Measurements from ENCODE around the gene ZSCAN16. TPM values are rescaled to one million over a fixed set of nuclear protein-coding genes. Genes with fewer than 3 reads are reported as not detected.
A peak's percentile ranks its signal among the peaks of the same experiment; 100 is the strongest.

Gene ZSCAN16
- total RNA-seq, 1 donor from 2014 or later: 2.4 TPM

GRCh38 chr6:28134015-28134414, 9.6 kb downstream of the ZSCAN16 start:
- peak; percentile 19 for DNase-seq (ENCODE audit: low spot score)

- no peak for DNase-seq (ENCODE audit: low spot score)
Observed at GRCh38 chr6:28134716-28135115, 10.3 kb downstream of the ZSCAN16 start.

- no peak for DNase-seq (ENCODE audit: low spot score)
Observed at GRCh38 chr6:28135393-28135792, 11.0 kb downstream of the ZSCAN16 start.

GRCh38 chr6:28136585-28137504, 12.4 kb downstream of the ZSCAN16 start:
- DNase-seq (ENCODE audit: low spot score): peak; percentile 96

GRCh38 chr6:28137505-28137981, 13.1 kb downstream of the ZSCAN16 start:
- no peak for DNase-seq (ENCODE audit: low spot score)

GRCh38 chr6:28139860-28140543, 15.6 kb downstream of the ZSCAN16 start:
- DNase-seq (ENCODE audit: low spot score): no peak

- no peak for DNase-seq (ENCODE audit: low spot score)
Observed at GRCh38 chr6:28140616-28141015, 16.2 kb downstream of the ZSCAN16 start.

GRCh38 chr6:28141500-28142329, 17.3 kb downstream of the ZSCAN16 start, which contains the start of gene ZKSCAN8:
ZKSCAN8 (plus strand) TSS chr6:28141883; CDS start chr6:28148408, 6,525 bp downstream.
- peak; percentile 90 for DNase-seq (ENCODE audit: low spot score)

- DNase-seq (ENCODE audit: low spot score): no peak
Observed at GRCh38 chr6:28142446-28142845, 18.0 kb downstream of the ZSCAN16 start.

GRCh38 chr6:28145231-28145630, 20.8 kb downstream of the ZSCAN16 start:
- DNase-seq (ENCODE audit: low spot score): no peak

- DNase-seq (ENCODE audit: low spot score): no peak
Observed at GRCh38 chr6:28152531-28152930, 28.1 kb downstream of the ZSCAN16 start.

GRCh38 chr6:28153546-28153945, 29.1 kb downstream of the ZSCAN16 start:
- DNase-seq (ENCODE audit: low spot score): no peak

GRCh38 chr6:28154357-28154756, 29.9 kb downstream of the ZSCAN16 start:
- DNase-seq (ENCODE audit: low spot score): no peak

- DNase-seq (ENCODE audit: low spot score): no peak
Observed at GRCh38 chr6:28158318-28158717, 33.9 kb downstream of the ZSCAN16 start.

GRCh38 chr6:28159029-28159607, 34.7 kb downstream of the ZSCAN16 start:
- DNase-seq (ENCODE audit: low spot score): no peak

- no peak for DNase-seq (ENCODE audit: low spot score)
Observed at GRCh38 chr6:28160233-28160632, 35.8 kb downstream of the ZSCAN16 start.

GRCh38 chr6:28161410-28162079, 37.1 kb downstream of the ZSCAN16 start:
- DNase-seq (ENCODE audit: low spot score): peak; percentile 71

GRCh38 chr6:28165563-28165962, 41.2 kb downstream of the ZSCAN16 start:
- DNase-seq (ENCODE audit: low spot score): no peak

GRCh38 chr6:28167068-28167467, 42.7 kb downstream of the ZSCAN16 start:
- no peak for DNase-seq (ENCODE audit: low spot score)

- DNase-seq (ENCODE audit: low spot score): no peak
Observed at GRCh38 chr6:28167926-28168325, 43.5 kb downstream of the ZSCAN16 start.

GRCh38 chr6:28171271-28171670, 46.9 kb downstream of the ZSCAN16 start:
- DNase-seq (ENCODE audit: low spot score): no peak

Data from umbilical cord (tissue), 2 donors.